ENCODE measurements around the gene ACRV1. TPM values are rescaled to one million over a fixed set of nuclear protein-coding genes. Genes with fewer than 3 reads are reported as not detected.

ACRV1 gene
- total and polyA plus RNA-seq, 2 of the 13 experiments (the other 11 are each of a cell fraction or from before 2014, with no cell fraction given): not detected

DNA sequence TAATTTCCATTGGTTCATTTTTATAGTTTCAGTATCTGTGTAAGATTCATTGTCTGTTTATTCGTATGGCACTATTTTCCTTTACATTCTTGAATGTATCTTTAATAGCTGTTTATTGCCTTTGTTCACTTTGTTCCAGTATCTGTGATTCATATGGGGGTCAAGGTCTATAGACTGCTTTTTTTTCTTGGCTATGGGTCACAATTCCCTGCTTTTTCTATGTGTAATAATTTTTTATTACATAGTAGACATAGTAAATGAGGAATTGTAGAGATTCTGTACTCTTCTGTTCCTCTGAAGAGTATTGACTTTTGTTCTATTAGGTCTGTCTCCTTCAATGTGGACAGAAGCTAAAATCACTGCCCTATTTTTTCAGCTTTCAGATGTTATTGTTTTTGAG is 10.5 kb downstream of the ACRV1 start:
- intact Hi-C loops (cut with micrococcal nuclease; ENCODE audit: unreplicated experiment) (no loop called here), in situ Hi-C loops (cut with HindIII; ENCODE audit: extremely low pct_ligation_motif_present, low pct_unique_long_range_greater_than_20kb) (no loop called here)
- no peaks in the 10 kb centered on the region for H3K4me1 ChIP-seq (ENCODE audit: insufficient read depth, low read length)
- H3K79me2 ChIP-seq (ENCODE audit: insufficient read depth, low read length): no peaks in the 10 kb centered on the region
- H2AFZ ChIP-seq (ENCODE audit: low read length): no peak overlapping the region
- ChIA-PET CTCF (ENCODE audit: low intra/inter-chr PET ratio, low total read pairs) (no interaction called here), POLR2A (no interaction called here)
- H3K27me3 ChIP-seq (ENCODE audit: control insufficient read depth in 1 of 2, insufficient read depth in 2 of 2, low read length in 2 of 2): no peaks in the 10 kb centered on the region
- WGBS (ENCODE audit: low lambda C conversion rate): 97% methylated on average over 1 of the region's 1 CpG
- no peak for FAIRE-seq
- H3K9me3 ChIP-seq (ENCODE audit: low read length): no peaks in the 10 kb centered on the region
- H3K9ac ChIP-seq (ENCODE audit: insufficient read depth, low read depth, low read length): no peak overlapping the region
- ATAC-seq: no peak
- BruUV-seq (replicated peaks): no TSS peak
- H3K36me3 ChIP-seq (replicated peaks in 1 of 2; ENCODE audit: control insufficient read depth in 1 of 2, insufficient read depth in 2 of 2, low read length in 2 of 2): peaks cover 0 to 15% of the 10 kb centered on the region in 2 experiments; a peak in 2 of 5 replicates
- TF ChIP-seq ZSCAN9 (CRISPR knock-in tag; IDR thresholded peaks at IDR 0.05; ENCODE audit: borderline replicate concordance): no peak
- TF ChIP-seq TSC22D2 (CRISPR knock-in tag; IDR thresholded peaks at IDR 0.05; ENCODE audit: borderline replicate concordance): no peak
- TF ChIP-seq ZNF644 (CRISPR knock-in tag; IDR thresholded peaks at IDR 0.05; ENCODE audit: low read depth): no peak
- TF ChIP-seq, protein P1, sequence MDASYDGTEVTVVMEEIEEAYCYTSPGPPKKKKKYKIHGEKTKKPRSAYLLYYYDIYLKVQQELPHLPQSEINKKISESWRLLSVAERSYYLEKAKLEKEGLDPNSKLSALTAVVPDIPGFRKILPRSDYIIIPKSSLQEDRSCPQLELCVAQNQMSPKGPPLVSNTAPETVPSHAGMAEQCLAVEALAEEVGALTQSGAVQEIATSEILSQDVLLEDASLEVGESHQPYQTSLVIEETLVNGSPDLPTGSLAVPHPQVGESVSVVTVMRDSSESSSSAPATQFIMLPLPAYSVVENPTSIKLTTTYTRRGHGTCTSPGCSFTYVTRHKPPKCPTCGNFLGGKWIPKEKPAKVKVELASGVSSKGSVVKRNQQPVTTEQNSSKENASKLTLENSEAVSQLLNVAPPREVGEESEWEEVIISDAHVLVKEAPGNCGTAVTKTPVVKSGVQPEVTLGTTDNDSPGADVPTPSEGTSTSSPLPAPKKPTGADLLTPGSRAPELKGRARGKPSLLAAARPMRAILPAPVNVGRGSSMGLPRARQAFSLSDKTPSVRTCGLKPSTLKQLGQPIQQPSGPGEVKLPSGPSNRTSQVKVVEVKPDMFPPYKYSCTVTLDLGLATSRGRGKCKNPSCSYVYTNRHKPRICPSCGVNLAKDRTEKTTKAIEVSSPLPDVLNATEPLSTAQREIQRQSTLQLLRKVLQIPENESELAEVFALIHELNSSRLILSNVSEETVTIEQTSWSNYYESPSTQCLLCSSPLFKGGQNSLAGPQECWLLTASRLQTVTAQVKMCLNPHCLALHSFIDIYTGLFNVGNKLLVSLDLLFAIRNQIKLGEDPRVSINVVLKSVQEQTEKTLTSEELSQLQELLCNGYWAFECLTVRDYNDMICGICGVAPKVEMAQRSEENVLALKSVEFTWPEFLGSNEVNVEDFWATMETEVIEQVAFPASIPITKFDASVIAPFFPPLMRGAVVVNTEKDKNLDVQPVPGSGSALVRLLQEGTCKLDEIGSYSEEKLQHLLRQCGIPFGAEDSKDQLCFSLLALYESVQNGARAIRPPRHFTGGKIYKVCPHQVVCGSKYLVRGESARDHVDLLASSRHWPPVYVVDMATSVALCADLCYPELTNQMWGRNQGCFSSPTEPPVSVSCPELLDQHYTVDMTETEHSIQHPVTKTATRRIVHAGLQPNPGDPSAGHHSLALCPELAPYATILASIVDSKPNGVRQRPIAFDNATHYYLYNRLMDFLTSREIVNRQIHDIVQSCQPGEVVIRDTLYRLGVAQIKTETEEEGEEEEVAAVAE (CRISPR knock-in tag; IDR thresholded peaks at IDR 0.05; ENCODE audit: borderline replicate concordance): no peak
- TF ChIP-seq ZNF484 (CRISPR knock-in tag; IDR thresholded peaks at IDR 0.05; ENCODE audit: borderline replicate concordance, low read depth): no peak
- TF ChIP-seq EEA1 (CRISPR knock-in tag; IDR thresholded peaks at IDR 0.05; ENCODE audit: borderline replicate concordance): no peak
- H3K27ac ChIP-seq (ENCODE audit: extremely low read length, insufficient read depth, low read length): no peak overlapping the region
- H3K4me2 ChIP-seq (ENCODE audit: low read depth, low read length): no peak overlapping the region
- H3K4me3 ChIP-seq (replicated peaks in 1 of 3; ENCODE audit: insufficient read depth in 1 of 3, low read depth in 2 of 3, low read length in 3 of 3): no peak overlapping the region
- DNase-seq (ENCODE audit: low spot score): no peak
- no peaks in the 10 kb centered on the region for H4K20me1 ChIP-seq (ENCODE audit: insufficient read depth, low read length)

All from HepG2 (cell line).